Activated naive CD4-positive, alpha-beta T cell treated with anti-CD3 and anti-CD28 coated beads, Interleukin-2, amount 50 U/mL, for 72 hours (primary cell): ENCODE measurements around the gene COL18A1. TPM values are rescaled to one million over a fixed set of nuclear protein-coding genes. Genes with fewer than 3 reads are reported as not detected.

Source experiments
- ATAC-seq, 2 donors: fragments of 150-1000 bp; cut with Tn5 transposase; 2 replicates each; pipeline ENCODE4 v1.10.0; 2021; ENCODE audit warnings: mild to moderate bottlenecking in 2 of 2, moderate library complexity in 2 of 2
- DNase-seq, 2 donors: peaks; one replicate each; pipeline ENCODE4 v3.0.0; 2021 to 2022; ENCODE audit warnings: low spot score in 2 of 2
- H3K27ac Mint-ChIP-seq, 2 donors: one replicate each; pipeline ENCODE4 v1.8.0; 2022; ENCODE audit warnings: mild to moderate bottlenecking in 2 of 2, mixed read lengths in 2 of 2
- H3K36me3 Mint-ChIP-seq, 2 donors: one replicate each; pipeline ENCODE4 v1.8.0; 2022; ENCODE audit warnings: mixed read lengths in 2 of 2
- H3K9me3 Mint-ChIP-seq, 2 donors: one replicate each; pipeline ENCODE4 v1.8.0; 2022; ENCODE audit warnings: mixed read lengths in 2 of 2
- total RNA-seq, 2 donors: library from RNA; stranded (reverse); gene quantifications; one replicate each; pipeline ENCODE4 v1.2.3, GENCODE V29; 2022

COL18A1 gene
- total RNA-seq, 2 donors from 2014 or later: 4.3 to 22.3 TPM

GRCh38 chr21:45414396-45415187 lies 9.6 kb downstream of the COL18A1 start:
- DNase-seq: no peak
- Mint-ChIP-seq H3K27ac (peak overlapping the region in 1 of 2 donors; percentile 57), H3K9me3 (no peaks in the 10 kb centered on the region), H3K36me3 (no peaks in the 10 kb centered on the region)
- no peak for ATAC-seq

GRCh38 chr21:45415188-45415942 lies 10.4 kb downstream of the COL18A1 start:
- no peak overlapping the region for H3K27ac Mint-ChIP-seq
- H3K9me3 Mint-ChIP-seq: no peaks in the 10 kb centered on the region
- DNase-seq: no peak
- no peaks in the 10 kb centered on the region for H3K36me3 Mint-ChIP-seq
- no peak for ATAC-seq

GRCh38 chr21:45415943-45416611 lies 11.1 kb downstream of the COL18A1 start:
- no peak for DNase-seq
- no peak overlapping the region for H3K27ac Mint-ChIP-seq
- no peaks in the 10 kb centered on the region for H3K36me3 Mint-ChIP-seq
- ATAC-seq: no peak
- H3K9me3 Mint-ChIP-seq: no peaks in the 10 kb centered on the region

GRCh38 chr21:45416620-45417019 lies 11.7 kb downstream of the COL18A1 start:
- Mint-ChIP-seq H3K36me3 (no peaks in the 10 kb centered on the region), H3K27ac (no peak overlapping the region), H3K9me3 (no peaks in the 10 kb centered on the region)
- DNase-seq: no peak
- ATAC-seq: no peak

GRCh38 chr21:45417256-45417950 lies 12.4 kb downstream of the COL18A1 start:
- DNase-seq (no peak), ATAC-seq (no peak)
- H3K36me3 Mint-ChIP-seq: no peaks in the 10 kb centered on the region
- no peak overlapping the region for H3K27ac Mint-ChIP-seq
- H3K9me3 Mint-ChIP-seq: no peaks in the 10 kb centered on the region

GRCh38 chr21:45417951-45418300 lies 13.0 kb downstream of the COL18A1 start:
- no peaks in the 10 kb centered on the region for H3K36me3 Mint-ChIP-seq
- ATAC-seq: no peak
- H3K27ac Mint-ChIP-seq: no peak overlapping the region
- no peaks in the 10 kb centered on the region for H3K9me3 Mint-ChIP-seq
- no peak for DNase-seq

- ATAC-seq (no peak), DNase-seq (no peak)
- Mint-ChIP-seq H3K27ac (peak overlapping the region in 1 of 2 donors; percentile 44), H3K36me3 (no peaks in the 10 kb centered on the region), H3K9me3 (no peaks in the 10 kb centered on the region)
These were observed 13.5 kb downstream of the COL18A1 start for GRCh38 chr21:45418301-45419071.

- no peak for ATAC-seq
- H3K27ac Mint-ChIP-seq: no peak overlapping the region
- H3K9me3 Mint-ChIP-seq: no peaks in the 10 kb centered on the region
- DNase-seq: no peak
- H3K36me3 Mint-ChIP-seq: no peaks in the 10 kb centered on the region
These were observed 14.2 kb downstream of the COL18A1 start for GRCh38 chr21:45419162-45419561.

- no peaks in the 10 kb centered on the region for H3K36me3 Mint-ChIP-seq
- H3K27ac Mint-ChIP-seq: no peak overlapping the region
- no peak for ATAC-seq
- no peak for DNase-seq
- no peaks in the 10 kb centered on the region for H3K9me3 Mint-ChIP-seq
These were observed 15.4 kb downstream of the COL18A1 start for GRCh38 chr21:45420061-45421041.

GRCh38 chr21:45421071-45421845 lies 16.3 kb downstream of the COL18A1 start:
- DNase-seq (no peak), ATAC-seq (no peak)
- Mint-ChIP-seq H3K27ac (no peak overlapping the region), H3K9me3 (no peaks in the 10 kb centered on the region), H3K36me3 (no peaks in the 10 kb centered on the region)

- DNase-seq: no peak
- Mint-ChIP-seq H3K36me3 (no peaks in the 10 kb centered on the region), H3K27ac (no peak overlapping the region), H3K9me3 (no peaks in the 10 kb centered on the region)
- ATAC-seq: no peak
These were observed 17.1 kb downstream of the COL18A1 start for GRCh38 chr21:45421846-45422775.

- ATAC-seq (no peak), DNase-seq (no peak)
- H3K9me3 Mint-ChIP-seq: no peaks in the 10 kb centered on the region
- no peak overlapping the region for H3K27ac Mint-ChIP-seq
- no peaks in the 10 kb centered on the region for H3K36me3 Mint-ChIP-seq
These were observed 18.4 kb downstream of the COL18A1 start for GRCh38 chr21:45423201-45423955.
